Mucosa of rectum (tissue), 2 donors: ENCODE results near the gene ZZZ3.

Experiments
- H3K27ac ChIP-seq, 2 donors: one replicate each; pipeline ENCODE4 v1.7.0; 2013; ENCODE audit warnings: inconsistent platforms in 2 of 2, low read depth in 2 of 2, low read length in 2 of 2
- H3K27me3 ChIP-seq, 2 donors: one replicate each; pipeline ENCODE4 v1.7.0; 2013; ENCODE audit warnings: low read length in 2 of 2; ENCODE audit not compliant: control insufficient read depth in 2 of 2, insufficient read depth in 2 of 2
- H3K36me3 ChIP-seq, 2 donors: one replicate each; pipeline ENCODE4 v1.7.0; 2013; ENCODE audit warnings: low read length in 2 of 2; ENCODE audit not compliant: control insufficient read depth in 2 of 2, insufficient read depth in 2 of 2
- H3K4me1 ChIP-seq, 2 donors: one replicate each; pipeline ENCODE4 v1.7.0; 2013; ENCODE audit warnings: low read length in 2 of 2, mild to moderate bottlenecking in 1 of 2; ENCODE audit not compliant: control insufficient read depth in 2 of 2, insufficient read depth in 2 of 2
- H3K4me3 ChIP-seq, 2 donors: one replicate each; pipeline ENCODE4 v1.7.0; 2013; ENCODE audit warnings: low read length in 2 of 2
- H3K9ac ChIP-seq, 2 donors: one replicate each; pipeline ENCODE4 v1.7.0; 2013; ENCODE audit warnings: low read length in 2 of 2, low read depth in 1 of 2, mild to moderate bottlenecking in 1 of 2
- H3K9me3 ChIP-seq, 2 donors: one replicate each; pipeline ENCODE4 v1.7.0; 2013; ENCODE audit warnings: low read length in 2 of 2; ENCODE audit not compliant: control insufficient read depth in 2 of 2
- donor health status: healthy.
- donor health status: Normal muscosa, but diverticular disease.

Gene ZZZ3

DNA sequence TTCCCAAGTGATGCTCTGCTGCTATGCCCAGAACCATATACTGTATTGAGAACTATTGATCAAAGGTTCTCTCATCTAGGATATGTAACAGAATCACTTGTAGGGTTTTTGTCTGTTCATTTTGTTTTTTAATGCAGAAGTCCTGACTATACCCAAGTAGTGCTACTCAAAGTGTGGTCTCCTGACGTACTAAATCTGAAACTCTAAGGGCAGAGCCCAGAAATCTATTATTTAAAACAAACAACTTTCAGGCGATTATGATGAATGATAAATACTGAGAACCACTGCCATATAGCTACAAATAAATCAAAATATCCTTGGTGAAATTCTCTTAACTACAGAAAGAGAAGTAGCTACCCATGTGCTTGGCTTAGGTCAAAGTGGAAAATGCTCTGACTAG is 10.1 kb downstream of the ZZZ3 start:
- Histone ChIP-seq H3K27me3 (no peaks in the 10 kb centered on the region), H3K4me1 (no peaks in the 10 kb centered on the region), H3K27ac (no peak overlapping the region), H3K9me3 (no peaks in the 10 kb centered on the region), H3K36me3 (no peaks in the 10 kb centered on the region), H3K4me3 (no peak overlapping the region), H3K9ac (no peak overlapping the region)

GRCh38 chr1:77671836-77672235 is 10.6 kb downstream of the ZZZ3 start:
- no peaks in the 10 kb centered on the region for H3K9me3 ChIP-seq
- no peaks in the 10 kb centered on the region for H3K4me1 ChIP-seq
- no peak overlapping the region for H3K4me3 ChIP-seq
- H3K27me3 ChIP-seq = no peaks in the 10 kb centered on the region
- H3K36me3 ChIP-seq = no peaks in the 10 kb centered on the region
- H3K27ac ChIP-seq = no peak overlapping the region
- H3K9ac ChIP-seq = no peak overlapping the region

DNA sequence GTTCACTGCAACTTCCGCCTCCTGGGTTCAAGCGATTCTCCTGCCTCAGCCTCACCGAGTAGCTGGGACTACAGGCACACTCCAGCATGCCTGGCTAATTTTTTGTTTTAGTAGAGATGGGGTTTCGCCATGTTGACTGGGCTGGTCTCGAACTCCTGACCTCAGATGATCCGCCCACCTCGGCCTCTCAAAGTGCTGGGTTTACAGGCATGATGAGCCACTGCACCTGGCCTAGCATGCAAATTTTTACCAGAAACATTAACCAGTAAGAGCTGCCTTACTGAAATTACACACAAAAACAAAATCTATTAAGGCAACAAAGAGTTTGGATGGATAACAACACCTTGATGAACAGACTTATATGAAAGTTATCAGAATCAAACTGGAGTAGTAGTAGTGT is 12.1 kb downstream of the ZZZ3 start:
- Histone ChIP-seq H3K27ac (no peak overlapping the region), H3K27me3 (no peaks in the 10 kb centered on the region), H3K9ac (no peak overlapping the region), H3K36me3 (no peaks in the 10 kb centered on the region), H3K4me3 (no peak overlapping the region), H3K9me3 (no peaks in the 10 kb centered on the region), H3K4me1 (no peaks in the 10 kb centered on the region)

- Histone ChIP-seq H3K9me3 (no peaks in the 10 kb centered on the region), H3K27ac (no peak overlapping the region), H3K36me3 (no peaks in the 10 kb centered on the region), H3K27me3 (no peaks in the 10 kb centered on the region), H3K4me1 (no peaks in the 10 kb centered on the region), H3K4me3 (no peak overlapping the region), H3K9ac (no peak overlapping the region)
These were observed 13.5 kb downstream of the ZZZ3 start for GRCh38 chr1:77668924-77669449.

DNA sequence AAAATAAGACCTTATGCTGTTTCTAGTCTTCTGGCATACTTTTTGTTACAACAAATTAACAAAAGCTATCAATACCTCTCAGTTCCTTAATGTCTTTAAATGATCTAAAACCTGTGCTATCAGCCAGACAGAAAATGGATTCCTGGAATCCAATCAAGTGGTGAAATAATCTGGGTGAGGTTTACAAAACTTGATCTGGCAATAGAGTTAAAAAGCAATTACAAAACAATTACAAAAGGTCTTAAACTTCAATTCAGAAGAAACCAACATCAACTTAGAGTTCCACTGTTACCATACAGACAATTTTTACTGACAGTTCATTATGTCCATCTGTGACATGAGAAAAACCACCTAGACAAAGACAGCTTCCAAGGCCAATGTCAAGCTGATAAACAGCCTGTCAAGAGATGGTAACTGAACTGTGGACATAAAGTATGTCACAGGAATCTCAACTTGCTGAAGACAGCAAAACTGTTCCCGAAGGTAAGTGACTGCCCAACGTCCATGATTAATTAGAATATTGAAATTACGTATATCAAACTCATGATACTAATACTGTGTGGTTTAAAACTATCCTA is 17.4 kb downstream of the ZZZ3 start:
- Histone ChIP-seq H3K9ac (no peak overlapping the region), H3K27me3 (no peaks in the 10 kb centered on the region), H3K36me3 (no peaks in the 10 kb centered on the region), H3K9me3 (no peaks in the 10 kb centered on the region), H3K27ac (no peak overlapping the region), H3K4me3 (no peak overlapping the region), H3K4me1 (no peaks in the 10 kb centered on the region)

- Histone ChIP-seq H3K27me3 (no peaks in the 10 kb centered on the region), H3K9ac (no peak overlapping the region), H3K4me1 (no peaks in the 10 kb centered on the region), H3K4me3 (no peak overlapping the region), H3K36me3 (no peaks in the 10 kb centered on the region), H3K27ac (no peak overlapping the region), H3K9me3 (no peaks in the 10 kb centered on the region)
These were observed 20.8 kb downstream of the ZZZ3 start for GRCh38 chr1:77661696-77662095.

DNA sequence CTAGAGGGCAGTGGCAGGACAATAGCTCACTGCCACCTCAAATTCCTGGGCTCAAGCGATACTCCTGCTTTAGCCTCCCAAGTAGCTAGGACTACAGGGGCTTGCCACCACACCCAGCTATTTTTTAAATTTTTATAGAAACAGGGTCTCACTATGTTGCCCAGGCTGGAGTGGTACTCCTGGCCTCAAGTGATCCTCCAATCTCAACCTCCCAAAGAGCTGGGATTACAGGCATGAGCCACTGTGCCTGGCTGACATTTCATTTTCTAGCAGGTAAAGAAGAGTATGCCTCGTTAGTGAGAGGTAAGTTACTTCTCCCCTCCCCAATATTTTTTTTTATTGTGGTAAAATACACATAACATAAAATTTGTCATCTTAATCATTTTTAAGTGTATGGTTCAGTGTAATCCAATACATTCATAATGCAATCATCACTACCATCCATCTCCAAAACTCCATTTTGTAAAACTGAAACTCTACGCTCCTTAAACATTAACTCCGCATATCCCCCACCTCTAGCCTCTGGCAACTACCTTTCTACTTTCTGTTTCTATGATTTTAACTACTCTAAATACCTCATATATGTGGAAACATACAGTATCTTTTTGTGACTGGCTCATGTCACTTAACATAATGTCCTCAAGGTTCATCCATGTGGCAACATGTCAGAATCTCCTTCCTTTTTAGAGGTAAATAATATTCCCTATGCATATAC is 22.4 kb downstream of the ZZZ3 start:
- H3K9ac ChIP-seq = no peak overlapping the region
- no peaks in the 10 kb centered on the region for H3K27me3 ChIP-seq
- no peaks in the 10 kb centered on the region for H3K9me3 ChIP-seq
- no peak overlapping the region for H3K4me3 ChIP-seq
- H3K27ac ChIP-seq = no peak overlapping the region
- H3K36me3 ChIP-seq = no peaks in the 10 kb centered on the region
- H3K4me1 ChIP-seq = no peaks in the 10 kb centered on the region

- Histone ChIP-seq H3K9me3 (no peaks in the 10 kb centered on the region), H3K9ac (no peak overlapping the region), H3K4me1 (no peaks in the 10 kb centered on the region)
These were observed 24.2 kb downstream of the ZZZ3 start for GRCh38 chr1:77658271-77658670.

GRCh38 chr1:77655431-77655974 is 27.0 kb downstream of the ZZZ3 start:
- Histone ChIP-seq H3K27ac (no peak overlapping the region), H3K9ac (no peak overlapping the region), H3K4me3 (no peak overlapping the region), H3K9me3 (no peaks in the 10 kb centered on the region), H3K27me3 (no peaks in the 10 kb centered on the region), H3K4me1 (no peaks in the 10 kb centered on the region), H3K36me3 (no peaks in the 10 kb centered on the region)

More at GRCh38 chr1:77658271-77658670, 24.2 kb downstream of the ZZZ3 start:
- Histone ChIP-seq H3K27me3 (no peaks in the 10 kb centered on the region), H3K36me3 (no peaks in the 10 kb centered on the region), H3K27ac (no peak overlapping the region), H3K4me3 (no peak overlapping the region)

DNA sequence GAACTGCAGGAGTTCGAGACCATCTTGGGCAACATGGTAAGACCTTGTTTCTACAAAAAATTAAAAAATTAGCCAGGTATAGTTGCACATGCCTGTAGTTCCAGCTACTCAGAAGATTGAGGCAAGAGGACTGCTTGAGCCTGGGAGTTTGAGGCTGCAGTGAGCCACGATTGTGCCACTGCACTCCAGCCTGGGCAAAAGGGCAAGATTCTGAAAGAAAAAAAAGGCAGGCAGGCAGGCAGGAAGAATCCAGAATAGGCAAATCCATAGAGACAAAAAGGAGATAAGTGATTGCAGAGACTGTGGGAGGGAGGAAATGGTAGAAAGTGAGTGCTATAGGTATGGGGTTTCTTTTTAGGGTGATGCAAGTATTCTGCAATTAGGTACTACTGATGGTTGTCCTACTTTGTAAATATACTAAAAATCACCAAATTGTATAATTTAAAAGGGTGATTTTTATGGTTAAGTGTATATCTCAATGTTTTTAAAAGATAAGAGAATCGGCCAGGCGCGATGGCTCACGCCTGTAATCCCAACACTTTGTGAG is 29.4 kb downstream of the ZZZ3 start:
- H3K9me3 ChIP-seq = peaks cover 0 to 2% of the 10 kb centered on the region in 2 donors
- H3K4me3 ChIP-seq = no peak overlapping the region
- no peaks in the 10 kb centered on the region for H3K36me3 ChIP-seq
- no peak overlapping the region for H3K27ac ChIP-seq
- H3K27me3 ChIP-seq = no peaks in the 10 kb centered on the region
- no peaks in the 10 kb centered on the region for H3K4me1 ChIP-seq
- H3K9ac ChIP-seq = no peak overlapping the region
